ENCODE results near the gene C2orf49. TPM values are rescaled to one million over a fixed set of nuclear protein-coding genes. Genes with fewer than 3 reads are reported as not detected.

Gene C2orf49
- total RNA-seq, 1 experiment from 2014 or later = 11.6 TPM

GRCh38 chr2:105364436-105365139, 27.2 kb downstream of the C2orf49 start:
- ChIA-PET POLR2A (ENCODE audit: unreplicated experiment) (no interaction called here), CTCF (no interaction called here)
- no peak overlapping the region for H2AFZ ChIP-seq (ENCODE audit: low read length)
- peak overlapping the region; percentile 12; the same call in 1 of the 2 replicates for H3K27ac ChIP-seq (ENCODE audit: low read length)
- intact Hi-C loops (cut with micrococcal nuclease) = no loop called here
- no peak overlapping the region for H3K4me3 ChIP-seq (ENCODE audit: low read length)
- H3K9ac ChIP-seq (ENCODE audit: low read length) = no peak overlapping the region
- no peak overlapping the region for H3K4me2 ChIP-seq (ENCODE audit: low read length)
- H3K79me2 ChIP-seq (ENCODE audit: low read length) = peaks cover 10% of the 10 kb centered on the region; the same call in 1 of the 2 replicates
- BruUV-seq (replicated peaks) = no TSS peak
- no peaks in the 10 kb centered on the region for H3K9me2 ChIP-seq (replicated peaks; ENCODE audit: low read length)
- no peaks in the 10 kb centered on the region for H3K4me1 ChIP-seq (ENCODE audit: insufficient read depth, low read length)
- no peak for TF ChIP-seq EZH2 (IDR thresholded peaks at IDR 0.05; ENCODE audit: low read length, unreplicated experiment)
- TF ChIP-seq CTCF (conservative IDR thresholded peaks at IDR 0.05; ENCODE audit: low read depth, low read length) = no peak
- TF ChIP-seq EZH2phosphoT487 (IDR thresholded peaks at IDR 0.05; ENCODE audit: borderline replicate concordance, low read length) = no peak
- no peaks in the 10 kb centered on the region for H3K9me3 ChIP-seq (ENCODE audit: low read length)
- H3K36me3 ChIP-seq (ENCODE audit: low read depth, low read length) = peaks cover 79% of the 10 kb centered on the region
- H3K27me3 ChIP-seq (ENCODE audit: low read length) = no peaks in the 10 kb centered on the region
- no peaks in the 10 kb centered on the region for H4K20me1 ChIP-seq (ENCODE audit: low read length)
- no peaks in the 10 kb centered on the region for H3F3A ChIP-seq (ENCODE audit: low read length, unreplicated experiment)
- DNase-seq (no peak), ATAC-seq (peak; percentile 23)

GRCh38 chr2:105365206-105365605, 27.9 kb downstream of the C2orf49 start:
- no peak overlapping the region for H3K9ac ChIP-seq (ENCODE audit: low read length)
- TF ChIP-seq EZH2 (IDR thresholded peaks at IDR 0.05; ENCODE audit: low read length, unreplicated experiment) = no peak
- TF ChIP-seq EZH2phosphoT487 (IDR thresholded peaks at IDR 0.05; ENCODE audit: borderline replicate concordance, low read length) = no peak
- no peak for TF ChIP-seq CTCF (conservative IDR thresholded peaks at IDR 0.05; ENCODE audit: low read depth, low read length)

More at GRCh38 chr2:105365206-105365605, 27.9 kb downstream of the C2orf49 start:
- ATAC-seq (no peak), DNase-seq (no peak)
- no peaks in the 10 kb centered on the region for H4K20me1 ChIP-seq (ENCODE audit: low read length)
- peaks cover 10% of the 10 kb centered on the region; the same call in 1 of the 2 replicates for H3K79me2 ChIP-seq (ENCODE audit: low read length)
- peak overlapping the region; percentile 12; the same call in 1 of the 2 replicates for H3K27ac ChIP-seq (ENCODE audit: low read length)
- no peaks in the 10 kb centered on the region for H3K9me2 ChIP-seq (replicated peaks; ENCODE audit: low read length)
- BruUV-seq (replicated peaks) = no TSS peak
- ChIA-PET POLR2A (ENCODE audit: unreplicated experiment) (no interaction called here), CTCF (no interaction called here)
- no peaks in the 10 kb centered on the region for H3K9me3 ChIP-seq (ENCODE audit: low read length)
- H2AFZ ChIP-seq (ENCODE audit: low read length) = no peak overlapping the region
- no peak overlapping the region for H3K4me3 ChIP-seq (ENCODE audit: low read length)
- no peaks in the 10 kb centered on the region for H3K27me3 ChIP-seq (ENCODE audit: low read length)
- no peaks in the 10 kb centered on the region for H3F3A ChIP-seq (ENCODE audit: low read length, unreplicated experiment)
- peaks cover 3% of the 10 kb centered on the region; the same call in 1 of the 2 replicates for H3K4me1 ChIP-seq (ENCODE audit: insufficient read depth, low read length)
- intact Hi-C loops (cut with micrococcal nuclease) = no loop called here
- no peak overlapping the region for H3K4me2 ChIP-seq (ENCODE audit: low read length)
- peaks cover 78% of the 10 kb centered on the region for H3K36me3 ChIP-seq (ENCODE audit: low read depth, low read length)

Data from PC-3 (cell line).